GM18517 (cell line): ENCODE results near the gene CMIP.

Experiments
- ATAC-seq: cut with Tn5 transposase; IDR thresholded peaks from one replicate; pipeline ENCODE4 v1.9.1; 2021; ENCODE audit warnings: mild to moderate bottlenecking, moderate library complexity; ENCODE audit not compliant: unreplicated experiment

CMIP gene

DNA sequence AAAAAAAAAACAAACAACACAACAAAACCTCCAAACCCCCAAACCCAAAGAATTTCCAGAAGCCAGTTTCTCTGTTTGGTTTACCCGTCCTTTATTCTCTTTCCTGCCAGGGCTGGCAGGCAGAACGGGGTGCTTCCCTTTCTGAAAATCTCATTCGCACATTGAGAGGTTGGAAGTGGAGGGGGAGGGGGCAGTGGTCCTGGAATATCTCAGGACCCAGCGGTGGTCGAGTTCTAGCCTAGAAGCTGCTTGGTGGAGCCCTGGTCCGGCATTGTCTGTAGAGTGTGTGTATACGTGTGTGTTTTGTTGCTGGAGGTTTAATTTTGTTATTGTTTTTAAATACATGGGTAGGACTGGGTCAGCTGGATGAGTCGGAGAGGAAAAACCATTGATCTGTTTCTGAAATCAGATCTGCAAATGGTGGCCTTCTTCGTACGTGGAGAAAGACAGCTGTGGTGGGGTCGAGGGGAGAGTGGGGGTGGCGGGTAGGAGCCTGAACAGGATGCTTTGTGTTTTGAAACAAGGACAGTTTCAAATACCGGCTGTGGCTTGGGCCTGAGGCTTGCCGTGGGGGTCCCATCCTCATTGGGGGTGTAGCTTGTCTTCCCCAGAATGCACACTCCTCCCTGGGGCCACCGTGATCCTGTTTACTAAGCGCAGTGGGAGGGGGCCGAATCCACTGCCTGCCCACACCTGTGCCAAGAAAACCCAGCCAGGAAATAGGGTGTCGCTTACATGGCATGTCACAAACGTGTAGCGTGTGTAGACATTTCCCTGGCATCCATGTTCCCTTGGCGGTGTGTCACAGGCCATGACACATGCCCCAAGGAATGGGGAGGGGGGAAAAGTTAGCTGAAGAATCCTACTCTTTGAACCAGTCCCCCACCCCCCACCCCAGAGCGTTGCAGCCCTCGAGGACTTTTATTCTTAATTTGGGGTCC lies 1.6 kb downstream of the CMIP start:
- ATAC-seq: no peak

DNA sequence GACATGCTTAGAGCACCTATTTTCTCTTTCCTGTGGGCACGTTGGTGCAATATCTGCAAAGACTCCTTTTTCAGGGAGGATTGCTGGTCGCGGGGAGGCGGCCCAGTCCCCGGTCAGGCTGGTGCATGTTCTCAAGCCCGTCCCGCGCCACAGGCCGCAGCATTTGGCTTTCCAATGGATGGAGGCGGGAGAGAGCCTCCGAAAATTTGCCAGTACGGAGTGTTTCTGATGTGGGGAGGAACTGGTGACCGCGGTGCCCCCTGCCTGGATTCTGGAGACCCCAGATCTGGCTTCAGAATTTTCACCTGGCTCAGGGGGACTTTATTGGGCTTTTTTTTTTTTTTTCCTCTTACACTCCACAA lies 2.3 kb downstream of the CMIP start:
- no peak for ATAC-seq

DNA sequence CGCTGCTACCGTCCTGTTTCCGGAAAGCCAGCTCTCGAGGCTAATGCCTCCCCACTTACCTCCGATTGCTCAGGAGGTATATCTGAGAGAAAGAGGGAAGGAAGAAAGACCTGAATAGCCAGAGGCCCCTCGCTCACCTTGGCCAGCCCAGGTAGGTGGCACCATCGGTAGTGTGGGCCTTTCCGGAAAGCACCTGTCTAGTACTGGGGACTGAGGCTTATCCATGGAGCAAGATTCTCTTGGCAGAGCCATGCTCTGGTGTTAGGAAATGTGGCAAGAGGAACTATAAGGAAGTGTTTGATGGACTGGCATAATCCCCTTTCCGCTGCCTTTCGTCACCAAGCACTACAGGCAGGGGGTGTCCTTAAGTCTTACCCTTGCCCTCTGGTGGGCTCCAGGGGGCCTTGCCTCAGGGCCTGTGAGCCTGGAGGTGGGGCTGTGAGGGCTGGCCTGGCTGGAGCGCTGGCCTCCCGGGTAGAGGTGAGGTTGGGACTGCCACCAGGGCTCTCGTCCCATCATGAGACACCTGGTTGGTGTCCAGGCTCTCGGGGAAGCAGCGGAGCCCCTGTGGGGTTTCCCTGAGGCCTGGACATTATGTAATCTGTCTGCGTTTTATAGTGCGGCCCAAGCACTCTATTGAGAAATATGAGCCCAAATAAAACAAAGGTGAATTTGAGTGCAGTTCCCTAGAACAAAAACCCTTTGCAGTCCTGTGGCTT lies 2.9 kb downstream of the CMIP start:
- no peak for ATAC-seq

DNA sequence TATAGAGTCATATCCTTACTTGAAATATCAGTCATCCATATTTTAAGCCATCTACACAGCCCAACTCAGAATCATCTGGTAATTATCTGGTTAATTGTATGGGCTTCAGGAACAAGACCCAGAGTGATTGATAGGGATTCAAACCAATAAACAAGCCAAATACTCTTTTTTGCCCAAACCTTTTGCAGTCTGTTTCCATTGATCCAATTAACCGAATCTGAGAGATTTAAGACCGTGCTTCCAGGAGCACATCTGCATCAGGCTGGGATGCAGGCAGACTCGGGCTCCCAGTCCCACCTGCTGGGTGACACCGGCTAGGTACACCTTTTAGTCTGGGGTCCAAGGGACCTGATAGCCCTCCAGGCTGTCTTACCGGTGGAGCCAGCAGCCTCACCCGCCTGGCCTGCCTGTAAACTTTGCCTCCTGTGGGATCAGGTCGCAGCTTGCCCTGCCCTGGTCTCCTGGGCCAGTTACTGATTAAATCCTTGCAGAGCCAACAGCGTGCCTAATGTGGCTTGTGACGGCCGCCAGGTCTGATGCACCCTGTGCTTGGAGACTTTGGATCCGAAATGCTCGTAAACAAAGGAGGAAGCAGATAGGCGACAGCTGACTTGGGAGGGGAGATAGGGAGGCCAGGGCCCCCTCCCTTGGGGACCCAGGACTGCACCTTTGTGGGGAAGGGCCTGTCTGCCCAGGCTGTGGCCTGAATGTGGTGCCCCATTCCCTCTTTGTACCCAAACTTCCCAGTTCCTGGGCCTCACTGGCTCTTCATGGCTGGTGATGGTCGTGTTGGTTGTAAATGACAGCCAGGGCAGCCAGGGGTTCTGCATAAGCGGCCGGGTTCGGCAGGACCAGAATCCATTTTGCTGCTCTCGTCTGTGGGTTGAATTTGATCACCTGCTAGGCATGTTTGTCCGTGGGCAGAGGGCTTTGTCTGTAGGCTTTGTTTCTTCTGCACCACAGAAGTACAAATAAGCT lies 3.8 kb downstream of the CMIP start:
- ATAC-seq: no peak

DNA sequence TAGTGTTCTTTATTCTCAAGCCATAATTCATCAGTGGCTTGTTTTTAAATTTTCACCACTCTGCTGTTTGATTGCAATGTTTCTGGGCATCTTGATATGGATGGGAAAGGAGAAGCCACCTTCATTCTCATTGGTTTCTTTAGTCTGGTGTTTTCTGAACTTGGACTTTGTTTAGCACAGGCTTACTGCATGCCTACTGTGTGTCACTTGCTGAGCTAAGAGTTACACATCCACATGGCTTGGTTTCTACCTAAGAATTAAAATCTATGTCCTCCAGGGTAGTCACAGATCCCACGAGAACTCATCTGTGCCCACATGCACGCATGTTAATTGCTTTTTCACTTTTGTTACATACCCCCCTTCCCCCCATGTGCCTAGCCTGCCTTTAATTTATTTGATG lies 4.6 kb downstream of the CMIP start:
- no peak for ATAC-seq

DNA sequence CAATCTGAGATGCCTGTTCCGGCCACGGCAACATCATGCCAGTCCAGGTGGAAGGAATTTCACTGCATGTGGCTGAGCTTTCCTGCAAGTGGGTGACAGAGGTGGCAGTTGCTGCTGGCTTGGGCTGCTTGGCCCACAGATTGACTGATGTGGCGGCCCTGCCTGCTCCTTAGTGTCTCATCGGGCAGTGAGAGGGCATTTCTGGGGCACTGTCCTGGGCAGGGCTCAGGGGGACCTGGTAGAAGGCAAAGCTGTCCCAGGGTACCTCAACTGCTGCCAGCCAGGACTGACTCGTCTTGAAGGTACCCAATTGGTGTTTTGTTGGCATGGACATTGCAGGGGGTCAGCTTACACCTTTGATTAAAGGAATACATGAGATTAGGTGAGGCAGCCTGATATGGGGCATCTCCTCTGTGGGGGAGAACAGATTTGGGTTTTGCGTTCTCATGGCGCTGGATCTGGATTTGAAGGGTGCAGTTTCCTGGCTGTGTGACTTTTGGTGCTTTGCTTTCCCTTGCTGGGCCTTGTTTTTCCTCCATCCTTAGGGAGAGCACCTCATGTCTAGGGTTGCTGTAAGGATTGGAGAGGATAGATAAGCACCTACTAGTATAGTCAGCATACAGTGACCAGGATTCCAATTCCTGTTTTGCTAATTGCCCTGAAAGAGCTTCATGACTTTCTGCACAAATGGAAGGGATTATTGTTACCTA lies 5.4 kb downstream of the CMIP start:
- no peak for ATAC-seq

DNA sequence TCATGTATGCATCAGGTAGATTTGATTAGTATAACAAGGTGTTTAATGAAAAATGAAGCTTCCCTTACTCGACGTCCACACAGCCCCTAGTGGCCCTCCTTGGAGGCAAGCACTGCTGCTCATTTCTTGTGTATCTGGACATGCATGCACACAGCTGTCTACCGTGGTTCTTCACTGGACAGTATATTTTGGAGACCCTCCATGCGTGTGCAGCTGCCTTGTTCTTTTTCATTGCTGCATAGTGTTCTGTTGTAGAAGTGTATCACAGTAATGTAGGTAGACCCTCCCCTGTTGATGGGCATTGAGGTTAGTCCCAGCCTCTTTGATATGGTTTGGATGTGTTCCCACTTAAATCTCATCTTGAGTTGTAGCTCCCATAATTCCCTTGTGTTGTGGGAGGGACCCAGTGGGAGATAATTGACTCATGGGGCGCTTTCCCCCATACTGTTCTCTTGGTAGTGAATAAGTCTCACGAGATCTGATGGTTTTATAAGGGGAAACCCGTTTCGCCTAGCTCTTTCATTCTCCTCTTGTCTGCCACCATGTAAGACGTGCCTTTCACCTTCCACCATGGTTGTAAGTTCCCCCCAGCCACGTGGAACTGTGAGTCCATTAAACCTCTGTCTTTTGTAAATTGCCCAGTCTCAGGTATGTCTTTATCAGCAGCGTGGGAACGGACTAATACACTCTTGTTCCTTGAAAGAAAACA lies 6.3 kb downstream of the CMIP start:
- ATAC-seq: no peak

DNA sequence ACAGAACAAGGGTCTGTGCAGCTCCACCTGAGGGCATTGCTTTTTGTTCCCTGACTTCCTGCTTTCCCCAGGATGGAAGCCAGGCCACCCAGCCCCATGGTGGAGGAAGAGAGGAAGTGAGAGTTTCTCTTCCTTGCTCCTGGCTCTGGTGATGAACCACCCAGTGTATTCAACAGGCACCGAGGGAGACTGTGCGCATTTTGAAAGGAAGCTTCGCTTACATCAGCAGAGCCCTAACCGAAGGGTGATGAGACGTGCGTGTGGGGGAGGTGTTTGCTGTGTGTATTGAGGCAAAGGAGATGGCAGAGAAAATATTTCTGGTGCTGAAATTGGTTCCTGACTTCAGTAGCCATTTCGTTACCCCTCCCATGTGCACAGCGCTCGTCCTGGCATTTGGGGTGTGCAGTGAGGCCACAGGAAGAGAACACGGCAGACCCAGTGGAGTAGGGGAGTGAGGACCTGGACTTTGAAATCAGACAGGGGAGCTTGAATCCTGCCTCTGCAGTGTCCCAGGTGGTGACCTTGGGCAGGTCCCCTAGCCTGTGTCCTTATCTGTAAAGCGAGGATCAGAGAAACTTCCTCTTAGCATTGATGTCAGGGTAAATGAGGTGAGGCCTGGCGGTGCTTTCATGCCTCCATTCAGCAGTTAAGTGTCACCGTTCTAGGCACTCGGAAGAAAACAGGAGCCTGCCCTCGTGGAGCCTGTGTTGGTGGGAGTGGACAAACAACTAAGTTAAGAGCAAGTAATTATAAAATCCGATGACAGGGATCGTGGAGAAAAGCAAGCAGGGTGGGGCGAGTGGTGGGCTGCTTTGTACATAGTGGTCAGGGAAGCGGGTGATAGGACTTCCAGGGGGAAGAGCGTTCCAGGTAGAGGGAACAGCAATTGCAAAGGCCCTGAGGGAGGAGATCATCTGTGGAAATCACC lies 7.4 kb downstream of the CMIP start:
- no peak for ATAC-seq

DNA sequence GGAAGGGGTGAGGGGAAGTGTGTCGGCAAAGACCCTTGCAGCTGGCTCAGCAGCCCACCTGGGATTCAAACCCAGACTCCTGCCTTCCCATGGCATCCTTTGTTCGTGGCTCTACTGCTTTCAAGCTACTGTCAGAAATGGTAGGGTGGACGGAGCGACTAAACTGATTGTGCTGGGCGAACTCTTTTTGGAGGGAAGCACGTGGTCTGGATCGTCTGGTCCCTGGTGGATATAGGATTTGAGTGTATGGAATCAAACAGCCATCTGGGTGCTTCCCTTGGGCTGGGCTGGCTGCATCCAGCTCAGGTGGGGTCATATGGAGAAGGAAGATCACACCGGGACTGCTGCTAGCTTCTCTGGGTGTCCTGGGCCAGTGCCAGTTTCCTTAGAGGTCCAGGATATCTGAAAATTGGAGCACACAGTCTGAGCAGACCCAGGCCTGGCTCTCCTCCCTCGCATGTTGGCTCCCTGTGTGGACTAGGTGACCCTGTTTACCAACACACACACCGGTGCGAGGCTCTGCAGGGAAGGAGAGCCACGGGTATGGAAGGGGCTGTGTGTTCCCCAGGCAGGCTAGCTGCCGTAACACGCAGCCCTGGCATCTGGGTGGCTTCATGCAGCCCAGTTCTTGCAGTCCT lies 8.6 kb downstream of the CMIP start:
- ATAC-seq: no peak

DNA sequence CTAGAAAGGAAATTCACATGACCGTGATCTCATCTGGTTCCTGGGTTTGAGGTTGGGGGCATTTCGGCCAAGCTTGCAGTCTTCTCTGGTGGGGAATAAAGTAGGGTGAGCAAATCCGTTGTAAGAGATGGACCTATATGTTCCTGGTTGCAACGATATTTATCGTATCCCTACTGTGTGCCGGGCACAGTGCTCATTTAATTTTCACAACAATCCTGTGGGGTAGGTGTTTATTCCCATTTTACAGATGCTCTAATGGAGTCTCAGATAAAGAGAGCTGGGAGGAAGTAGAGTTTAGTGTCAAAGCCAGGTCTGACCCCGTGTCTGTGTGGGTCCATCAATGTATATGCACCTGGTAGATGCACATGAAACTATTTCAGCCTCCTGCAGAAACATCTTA lies 9.4 kb downstream of the CMIP start:
- ATAC-seq: no peak

DNA sequence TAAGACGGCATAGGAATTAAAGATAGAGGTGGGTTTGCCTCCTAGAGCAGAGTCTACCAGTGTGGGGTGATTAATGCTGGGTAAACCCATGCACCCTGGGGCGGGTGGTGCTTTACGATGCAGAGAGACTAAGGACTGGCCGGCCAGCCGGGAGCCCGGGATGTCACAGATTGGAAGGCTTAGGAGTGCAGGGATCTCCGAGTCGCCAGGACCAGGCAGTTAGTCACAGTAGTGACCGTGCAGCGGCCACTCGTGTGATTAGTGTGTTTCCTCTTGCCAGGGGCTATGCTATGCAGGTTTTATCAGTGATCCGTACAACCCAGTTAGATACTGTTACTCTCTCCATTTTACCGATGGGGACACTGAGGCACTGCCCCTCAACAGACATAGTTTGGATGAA lies 10.4 kb downstream of the CMIP start:
- ATAC-seq: no peak

DNA sequence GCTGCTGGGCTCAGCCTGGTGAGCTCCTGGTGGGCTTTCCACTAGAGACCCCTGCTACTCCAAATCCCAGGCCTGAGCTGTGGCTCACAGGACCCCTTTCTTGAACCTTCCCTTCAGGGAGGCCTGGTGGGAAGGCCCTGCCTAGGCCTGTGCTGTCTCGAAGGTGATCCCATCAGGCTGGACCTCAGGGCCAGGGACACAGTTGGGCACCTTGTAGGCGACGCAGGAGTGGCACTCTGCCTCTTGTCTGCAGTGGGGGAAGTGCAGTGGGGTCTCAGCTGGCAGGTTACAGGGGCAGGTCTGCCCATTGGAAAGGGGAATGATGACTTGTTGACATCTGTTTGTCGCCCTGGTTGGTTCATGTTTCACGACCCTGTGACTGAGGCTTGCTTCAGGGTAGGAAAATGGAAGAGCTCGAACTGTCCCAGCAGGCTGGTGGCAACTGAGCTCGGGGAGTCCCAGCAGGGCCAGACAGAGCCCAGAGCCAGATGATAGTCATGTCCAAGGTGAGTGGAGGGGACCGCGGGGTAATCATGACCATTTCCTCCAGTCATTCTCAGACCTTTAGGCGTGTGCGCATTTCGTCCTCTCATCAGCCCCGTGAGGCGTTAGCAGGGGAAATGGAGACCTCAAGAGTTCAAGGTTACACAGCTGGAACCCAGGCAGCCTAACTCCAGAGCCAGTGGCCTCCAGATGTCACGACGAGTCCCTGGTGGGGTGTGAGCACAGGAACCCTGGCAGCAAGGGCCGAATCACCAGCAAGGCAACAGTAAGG lies 11.3 kb downstream of the CMIP start:
- no peak for ATAC-seq

DNA sequence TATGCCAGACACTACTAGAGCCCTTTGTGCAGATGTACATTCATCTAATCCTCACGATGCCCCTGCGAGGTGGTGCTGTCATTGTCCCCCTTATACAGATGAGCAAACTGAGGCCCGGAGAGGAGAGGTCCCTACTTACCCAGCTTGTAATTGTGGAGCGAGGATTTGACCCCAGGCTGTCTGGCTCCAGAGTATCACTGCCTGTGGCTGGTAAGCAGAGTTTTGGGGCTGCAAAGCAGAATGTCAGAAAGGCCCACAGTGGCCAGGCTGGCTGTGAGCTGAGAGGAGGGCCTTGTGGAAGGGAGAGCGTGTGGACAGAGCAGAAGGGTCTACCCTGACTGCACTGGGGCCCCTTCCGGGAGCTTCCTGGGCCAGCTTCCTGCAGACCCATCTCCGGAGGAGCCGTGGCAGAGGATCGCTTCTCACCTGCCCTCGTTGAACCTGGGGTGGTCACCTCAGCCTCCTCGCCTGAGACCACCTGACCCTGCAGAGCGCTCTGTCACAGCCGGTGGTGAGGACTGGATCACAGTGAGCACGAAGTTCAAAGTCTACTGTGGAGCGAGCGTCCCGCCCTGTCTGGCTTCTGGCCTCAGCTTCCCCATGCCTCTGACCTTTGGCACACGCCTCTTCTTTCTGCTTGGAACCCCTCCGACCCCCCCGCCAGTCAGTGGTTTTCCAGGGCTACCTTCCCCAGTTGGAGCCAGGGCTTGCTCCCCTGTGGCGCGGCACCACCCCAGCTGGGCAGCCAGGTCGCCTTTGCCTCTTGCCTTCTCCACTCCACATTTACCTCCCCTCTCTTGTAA lies 12.1 kb downstream of the CMIP start:
- ATAC-seq: no peak

DNA sequence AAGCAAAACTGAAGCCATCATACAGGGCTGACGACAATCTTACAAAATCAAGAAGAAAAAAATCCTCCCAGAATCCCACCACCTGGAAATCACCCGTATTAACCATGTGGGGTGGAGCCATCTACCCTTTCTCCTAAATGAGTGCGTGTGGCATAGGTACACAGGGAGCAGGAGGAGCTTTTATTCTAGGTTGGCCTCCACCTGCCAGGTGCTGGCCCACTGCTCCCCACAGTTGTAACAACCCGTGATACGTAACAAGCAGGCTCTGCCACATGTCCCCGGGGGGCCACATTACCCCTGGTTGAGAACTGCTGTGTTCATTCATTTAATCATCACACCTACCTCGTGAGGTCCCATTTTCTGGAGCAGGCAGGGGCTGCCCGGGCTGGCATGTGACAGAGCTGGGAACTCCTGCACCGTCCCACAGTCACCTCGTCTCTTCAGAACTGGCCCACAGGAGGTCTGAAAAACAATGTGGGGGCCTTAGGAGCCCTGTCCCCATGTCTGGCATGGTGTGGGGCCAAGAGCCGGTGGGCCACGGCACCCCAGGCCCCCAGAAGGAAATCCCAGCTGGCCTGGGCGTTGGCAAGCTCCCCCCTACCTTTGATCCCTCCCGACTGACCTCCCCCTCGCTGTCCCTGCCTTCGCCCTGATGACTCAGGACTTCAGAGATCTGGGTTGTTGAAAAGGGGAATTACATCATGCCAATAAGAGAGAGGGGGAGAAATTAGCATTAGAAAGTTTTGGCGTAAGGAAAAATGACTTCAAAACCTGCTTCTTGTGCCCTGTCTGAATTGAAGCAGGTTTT lies 12.9 kb downstream of the CMIP start:
- ATAC-seq: no peak

DNA sequence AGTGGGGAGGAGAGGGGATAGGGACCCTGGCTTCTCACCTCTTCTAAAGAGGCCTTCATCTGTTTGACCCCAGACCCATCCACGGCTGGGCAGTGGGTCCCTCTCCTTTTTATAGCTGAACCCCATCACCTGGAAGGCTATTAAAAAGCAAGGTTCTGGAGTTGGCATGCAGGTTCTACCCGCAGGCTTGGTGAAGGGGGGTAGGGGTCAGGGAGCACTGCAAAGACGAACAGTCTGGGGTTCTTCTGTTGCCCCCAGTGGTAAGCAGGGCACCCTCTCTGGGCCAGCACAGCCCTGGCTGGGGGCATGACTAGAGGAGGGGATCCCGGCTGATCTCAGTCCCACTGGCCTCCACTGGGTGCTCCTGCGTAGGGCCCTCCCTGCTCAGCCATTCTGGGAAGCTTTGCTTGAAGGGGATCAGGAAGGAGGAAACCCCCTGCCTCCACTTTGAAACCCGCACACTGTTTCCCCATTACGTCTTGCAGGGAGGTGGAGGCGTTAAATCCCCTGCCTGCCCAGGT lies 13.6 kb downstream of the CMIP start:
- ATAC-seq: no peak
